ENCODE measurements around the gene PRRG3. TPM values are rescaled to one million over a fixed set of nuclear protein-coding genes. Genes with fewer than 3 reads are reported as not detected.

Gene PRRG3
- total and polyA plus RNA-seq, 2 donors (not counting 1 experiment from before 2014, with no cell fraction given) = not detected

DNA sequence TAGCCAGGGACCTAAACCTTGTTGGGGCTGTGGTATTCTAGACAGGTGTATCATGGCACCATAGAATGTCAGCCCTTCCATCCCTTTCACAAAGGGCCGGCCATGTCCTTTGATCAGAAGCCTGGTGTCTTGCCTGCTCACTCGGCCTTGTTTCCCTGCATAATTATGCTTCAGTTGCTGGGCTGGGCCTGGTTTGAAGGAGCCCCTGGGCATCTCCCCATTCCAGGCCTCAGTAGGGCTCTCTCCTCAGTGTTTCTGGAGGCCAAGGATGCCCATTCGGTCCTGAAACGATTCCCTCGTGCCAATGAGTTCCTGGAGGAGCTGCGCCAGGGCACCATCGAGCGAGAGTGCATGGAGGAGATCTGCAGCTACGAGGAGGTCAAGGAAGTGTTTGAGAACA is 4.5 kb downstream of the PRRG3 start:
- H4K20me1 ChIP-seq (ENCODE audit: control insufficient read depth, insufficient read depth, low read length, poor library complexity, severe bottlenecking) = no peaks in the 10 kb centered on the region
- POLR2A ChIA-PET = no interaction called here

DNA sequence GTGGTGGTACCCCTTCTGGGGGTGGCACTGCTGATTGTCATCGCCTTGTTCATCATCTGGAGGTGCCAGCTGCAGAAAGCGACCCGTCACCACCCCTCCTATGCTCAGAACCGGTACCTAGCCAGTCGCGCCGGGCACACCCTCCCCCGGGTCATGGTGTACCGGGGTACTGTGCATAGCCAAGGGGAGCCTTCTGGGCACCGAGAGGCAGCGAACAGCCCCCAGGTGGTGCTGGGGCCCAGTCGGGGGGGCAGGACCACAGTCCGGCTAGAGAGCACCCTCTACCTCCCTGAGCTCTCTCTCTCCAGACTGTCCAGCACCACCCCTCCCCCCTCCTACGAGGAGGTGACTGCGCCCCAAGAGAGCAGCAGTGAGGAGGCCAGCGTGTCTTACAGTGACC is 5.3 kb downstream of the PRRG3 start:
- intact Hi-C loops (cut with micrococcal nuclease) = no loop called here
- WGBS (ENCODE audit: insufficient coverage) = 97% methylated on average over 12 of the region's 16 CpGs

More for the DNA sequence above, 4.5 kb downstream of the PRRG3 start:
- Histone ChIP-seq H3K4me3 (ENCODE audit: control extremely low read depth in 1 of 5, extremely low read depth in 1 of 5, insufficient read depth in 1 of 5, low read depth in 2 of 5, low read length in 4 of 5) (no peak overlapping the region), H3K4me1 (ENCODE audit: control insufficient read depth in 2 of 2, insufficient read depth in 2 of 2, low read length in 2 of 2) (no peaks in the 10 kb centered on the region), H3K27me3 (replicated peaks in 1 of 4; ENCODE audit: control extremely low read depth in 1 of 4, control insufficient read depth in 3 of 4, insufficient read depth in 4 of 4, low read length in 3 of 4) (no peaks in the 10 kb centered on the region), H3K79me2 (ENCODE audit: control insufficient read depth, insufficient read depth, low read length) (no peaks in the 10 kb centered on the region), H3K36me3 (replicated peaks in 1 of 2; ENCODE audit: control extremely low read depth in 1 of 2, control insufficient read depth in 1 of 2, extremely low read depth in 1 of 2, insufficient read depth in 2 of 2, low read length in 1 of 2) (no peaks in the 10 kb centered on the region), H3K27ac (ENCODE audit: low read length in 2 of 2) (no peak overlapping the region), H3K9ac (ENCODE audit: low read length) (no peak overlapping the region), H2AFZ (ENCODE audit: insufficient read depth, low read depth, low read length, poor library complexity, severe bottlenecking) (no peak overlapping the region), H3K4me2 (replicated peaks; ENCODE audit: low read depth, low read length, poor library complexity, severe bottlenecking) (no peak overlapping the region), H3K9me3 (ENCODE audit: control extremely low read depth in 1 of 3, control insufficient read depth in 2 of 3, insufficient read depth in 1 of 3, low read length in 2 of 3) (no peaks in the 10 kb centered on the region)
- ATAC-seq (ENCODE audit: low read depth) (no peak), DNase-seq (no peak)
- H3K4me1 Mint-ChIP-seq = no peaks in the 10 kb centered on the region
- intact Hi-C loops (cut with micrococcal nuclease) = no loop called here
- TF ChIP-seq, protein P1, sequence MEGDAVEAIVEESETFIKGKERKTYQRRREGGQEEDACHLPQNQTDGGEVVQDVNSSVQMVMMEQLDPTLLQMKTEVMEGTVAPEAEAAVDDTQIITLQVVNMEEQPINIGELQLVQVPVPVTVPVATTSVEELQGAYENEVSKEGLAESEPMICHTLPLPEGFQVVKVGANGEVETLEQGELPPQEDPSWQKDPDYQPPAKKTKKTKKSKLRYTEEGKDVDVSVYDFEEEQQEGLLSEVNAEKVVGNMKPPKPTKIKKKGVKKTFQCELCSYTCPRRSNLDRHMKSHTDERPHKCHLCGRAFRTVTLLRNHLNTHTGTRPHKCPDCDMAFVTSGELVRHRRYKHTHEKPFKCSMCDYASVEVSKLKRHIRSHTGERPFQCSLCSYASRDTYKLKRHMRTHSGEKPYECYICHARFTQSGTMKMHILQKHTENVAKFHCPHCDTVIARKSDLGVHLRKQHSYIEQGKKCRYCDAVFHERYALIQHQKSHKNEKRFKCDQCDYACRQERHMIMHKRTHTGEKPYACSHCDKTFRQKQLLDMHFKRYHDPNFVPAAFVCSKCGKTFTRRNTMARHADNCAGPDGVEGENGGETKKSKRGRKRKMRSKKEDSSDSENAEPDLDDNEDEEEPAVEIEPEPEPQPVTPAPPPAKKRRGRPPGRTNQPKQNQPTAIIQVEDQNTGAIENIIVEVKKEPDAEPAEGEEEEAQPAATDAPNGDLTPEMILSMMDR (IDR thresholded peaks at IDR 0.05) = no peak
- TF ChIP-seq EZH2 (IDR thresholded peaks at IDR 0.05; ENCODE audit: borderline replicate concordance, insufficient read depth, low read depth, low read length, poor library complexity, severe bottlenecking) = no peak
- CTCF ChIA-PET = no interaction called here
- WGBS (ENCODE audit: insufficient coverage) = 93% methylated on average over 5 of the region's 9 CpGs
- H3K4me3 Mint-ChIP-seq = no peak overlapping the region
- no peaks in the 10 kb centered on the region for H3K9me3 Mint-ChIP-seq (ENCODE audit: insufficient read depth)
- H3K27ac Mint-ChIP-seq = no peak overlapping the region
- peaks cover 7% of the 10 kb centered on the region for H3K27me3 Mint-ChIP-seq

More for the DNA sequence above, 5.3 kb downstream of the PRRG3 start:
- H3K79me2 ChIP-seq (ENCODE audit: control insufficient read depth, insufficient read depth, low read length) = no peaks in the 10 kb centered on the region
- ChIA-PET CTCF (no interaction called here), POLR2A (no interaction called here)
- no peak for ATAC-seq (ENCODE audit: low read depth)
- Mint-ChIP-seq H3K27ac (no peak overlapping the region), H3K9me3 (ENCODE audit: insufficient read depth) (no peaks in the 10 kb centered on the region), H3K27me3 (peaks cover 5% of the 10 kb centered on the region), H3K4me3 (no peak overlapping the region), H3K4me1 (no peaks in the 10 kb centered on the region)
- no peaks in the 10 kb centered on the region for H3K4me1 ChIP-seq (ENCODE audit: control insufficient read depth in 2 of 2, insufficient read depth in 2 of 2, low read length in 2 of 2)
- no peak overlapping the region for H3K9ac ChIP-seq (ENCODE audit: low read length)
- no peak overlapping the region for H3K4me2 ChIP-seq (replicated peaks; ENCODE audit: low read depth, low read length, poor library complexity, severe bottlenecking)
- no peak for DNase-seq
- no peak overlapping the region for H2AFZ ChIP-seq (ENCODE audit: insufficient read depth, low read depth, low read length, poor library complexity, severe bottlenecking)
- H3K27ac ChIP-seq (ENCODE audit: low read length in 2 of 2) = no peak overlapping the region
- no peaks in the 10 kb centered on the region for H3K9me3 ChIP-seq (ENCODE audit: control extremely low read depth in 1 of 3, control insufficient read depth in 2 of 3, insufficient read depth in 1 of 3, low read length in 2 of 3)
- no peaks in the 10 kb centered on the region for H3K36me3 ChIP-seq (replicated peaks in 1 of 2; ENCODE audit: control extremely low read depth in 1 of 2, control insufficient read depth in 1 of 2, extremely low read depth in 1 of 2, insufficient read depth in 2 of 2, low read length in 1 of 2)
- no peak overlapping the region for H3K4me3 ChIP-seq (ENCODE audit: control extremely low read depth in 1 of 5, extremely low read depth in 1 of 5, insufficient read depth in 1 of 5, low read depth in 2 of 5, low read length in 4 of 5)
- no peaks in the 10 kb centered on the region for H3K27me3 ChIP-seq (replicated peaks in 1 of 4; ENCODE audit: control extremely low read depth in 1 of 4, control insufficient read depth in 3 of 4, insufficient read depth in 4 of 4, low read length in 3 of 4)
- no peak for TF ChIP-seq EZH2 (IDR thresholded peaks at IDR 0.05; ENCODE audit: borderline replicate concordance, insufficient read depth, low read depth, low read length, poor library complexity, severe bottlenecking)
- TF ChIP-seq, protein P1 (IDR thresholded peaks at IDR 0.05) = no peak
- no peaks in the 10 kb centered on the region for H4K20me1 ChIP-seq (ENCODE audit: control insufficient read depth, insufficient read depth, low read length, poor library complexity, severe bottlenecking)

All from B cell (primary cell).